ENCODE data around the gene SGIP1.
"Not testable (repeated sequence)": the region's sequence is repeated elsewhere in the genome, so short reads cannot be mapped to it uniquely, and the experiment has no call there.

Gene SGIP1

DNA sequence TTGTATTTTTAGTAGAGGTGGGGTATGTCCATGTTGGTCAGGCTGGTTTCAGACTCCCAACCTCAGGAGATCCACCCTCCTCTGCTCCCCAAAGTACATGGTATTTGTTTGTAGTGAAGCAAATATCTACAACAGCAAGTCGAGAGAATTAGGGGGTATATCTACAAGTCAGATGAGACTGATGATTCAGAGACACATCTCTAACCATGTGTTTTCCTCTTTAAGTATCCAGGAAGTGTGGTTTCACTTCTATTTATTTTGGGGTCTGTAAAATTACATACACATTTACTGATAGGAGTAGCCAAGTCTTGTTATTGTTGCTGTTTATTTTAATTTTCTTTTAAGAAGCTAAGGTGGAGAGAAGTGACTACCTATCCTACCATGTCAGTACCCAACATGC, 44.9 kb downstream of the SGIP1 start:
- TF ChIP-seq, protein P1, sequence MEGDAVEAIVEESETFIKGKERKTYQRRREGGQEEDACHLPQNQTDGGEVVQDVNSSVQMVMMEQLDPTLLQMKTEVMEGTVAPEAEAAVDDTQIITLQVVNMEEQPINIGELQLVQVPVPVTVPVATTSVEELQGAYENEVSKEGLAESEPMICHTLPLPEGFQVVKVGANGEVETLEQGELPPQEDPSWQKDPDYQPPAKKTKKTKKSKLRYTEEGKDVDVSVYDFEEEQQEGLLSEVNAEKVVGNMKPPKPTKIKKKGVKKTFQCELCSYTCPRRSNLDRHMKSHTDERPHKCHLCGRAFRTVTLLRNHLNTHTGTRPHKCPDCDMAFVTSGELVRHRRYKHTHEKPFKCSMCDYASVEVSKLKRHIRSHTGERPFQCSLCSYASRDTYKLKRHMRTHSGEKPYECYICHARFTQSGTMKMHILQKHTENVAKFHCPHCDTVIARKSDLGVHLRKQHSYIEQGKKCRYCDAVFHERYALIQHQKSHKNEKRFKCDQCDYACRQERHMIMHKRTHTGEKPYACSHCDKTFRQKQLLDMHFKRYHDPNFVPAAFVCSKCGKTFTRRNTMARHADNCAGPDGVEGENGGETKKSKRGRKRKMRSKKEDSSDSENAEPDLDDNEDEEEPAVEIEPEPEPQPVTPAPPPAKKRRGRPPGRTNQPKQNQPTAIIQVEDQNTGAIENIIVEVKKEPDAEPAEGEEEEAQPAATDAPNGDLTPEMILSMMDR (IDR thresholded peaks at IDR 0.05; ENCODE audit: low read length, missing control alignments), result no peak
- no peak for DNase-seq (ENCODE audit: low read depth)
- no peak overlapping the region for H3K4me3 ChIP-seq (replicated peaks; ENCODE audit: low read depth, low read length)

DNA sequence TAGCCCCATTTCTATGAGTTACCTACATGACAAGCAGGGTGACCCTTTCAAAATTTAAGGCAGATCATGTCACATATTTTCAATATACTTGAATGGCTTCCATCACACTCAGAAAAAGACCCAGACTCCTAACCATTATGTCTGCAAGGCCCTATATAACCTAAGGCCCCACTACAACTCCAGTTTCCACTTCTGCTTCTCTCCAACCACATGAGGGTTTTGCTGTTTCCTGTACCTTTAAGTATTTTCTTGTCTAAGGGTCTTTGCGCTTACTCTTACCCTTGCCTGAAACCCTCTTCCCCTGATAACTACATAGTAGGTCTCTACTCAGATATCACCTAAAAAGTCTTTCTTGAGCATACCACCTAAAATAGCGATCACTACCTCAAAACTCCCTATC, 46.1 kb downstream of the SGIP1 start:
- no peak overlapping the region for H3K4me3 ChIP-seq (replicated peaks; ENCODE audit: low read depth, low read length)
- TF ChIP-seq, protein P1 (IDR thresholded peaks at IDR 0.05; ENCODE audit: low read length, missing control alignments), result no peak

DNA sequence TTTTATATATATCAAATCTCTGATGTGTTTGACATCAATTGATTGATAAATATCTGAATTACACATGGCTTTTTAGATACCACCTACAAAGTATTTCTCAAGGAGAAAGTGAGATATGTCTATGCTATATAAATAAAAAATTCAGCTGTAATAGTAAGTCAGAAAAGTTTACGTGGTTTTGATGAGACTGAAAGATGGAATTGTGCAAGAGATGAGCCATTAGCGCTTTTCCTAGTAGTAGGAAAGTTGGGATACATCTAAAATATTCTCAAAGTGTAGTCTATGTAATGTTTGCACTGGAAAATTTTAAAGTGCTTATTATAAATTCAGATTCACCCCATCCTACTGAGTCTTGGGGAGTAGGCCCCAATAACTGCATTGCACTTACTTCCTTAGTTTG, 49.1 kb downstream of the SGIP1 start:
- TF ChIP-seq, protein P1 (IDR thresholded peaks at IDR 0.05; ENCODE audit: low read length, missing control alignments), result no peak
- no peak for DNase-seq (ENCODE audit: low read depth)
- H3K4me3 ChIP-seq (replicated peaks; ENCODE audit: low read depth, low read length), result no peak overlapping the region

More for the DNA sequence above, 46.1 kb downstream of the SGIP1 start:
- DNase-seq (ENCODE audit: low read depth), result no peak

DNA sequence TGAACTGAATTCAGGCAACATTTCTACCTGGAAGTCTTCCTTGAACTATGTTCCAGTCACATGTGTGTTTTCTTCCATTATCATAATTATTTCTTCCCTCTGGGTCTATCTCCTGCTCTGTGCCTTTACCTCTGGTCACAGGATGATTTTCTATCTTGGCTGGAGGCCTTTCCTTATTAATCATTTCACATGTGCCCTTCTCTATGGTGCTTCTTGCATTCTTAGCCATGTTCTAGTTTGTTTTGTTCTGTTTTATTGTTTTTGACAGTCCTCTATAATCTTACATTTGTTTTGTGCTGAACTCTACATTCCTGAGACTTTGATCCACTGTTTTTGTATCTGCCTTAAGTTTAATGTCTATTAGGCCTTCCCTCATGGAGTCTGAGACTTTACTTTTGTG, 51.0 kb downstream of the SGIP1 start:
- no peak for DNase-seq (ENCODE audit: low read depth)
- no peak overlapping the region for H3K4me3 ChIP-seq (replicated peaks; ENCODE audit: low read depth, low read length)
- TF ChIP-seq, protein P1 (IDR thresholded peaks at IDR 0.05; ENCODE audit: low read length, missing control alignments), result no peak

DNA sequence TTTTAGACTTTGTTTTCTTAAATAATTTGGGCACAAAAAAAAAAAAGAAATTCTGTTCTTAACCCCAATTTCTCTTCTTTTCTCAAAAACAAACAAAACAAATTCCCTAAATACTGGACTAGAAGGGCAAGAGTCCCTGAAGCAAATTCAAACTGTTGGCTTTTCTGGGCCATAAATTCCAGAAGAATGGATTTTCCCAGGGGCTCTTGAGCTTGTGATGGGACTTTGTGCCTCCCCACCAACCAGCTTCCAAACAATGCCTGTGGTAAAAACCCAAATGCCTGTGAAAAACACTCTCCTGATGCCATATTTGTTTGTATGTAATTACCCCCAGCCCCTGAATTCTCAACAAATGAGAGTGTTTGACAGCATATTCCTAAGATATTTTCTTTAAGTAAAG, 55.4 kb downstream of the SGIP1 start:
- TF ChIP-seq, protein P1 (IDR thresholded peaks at IDR 0.05; ENCODE audit: low read length, missing control alignments), result no peak
- H3K4me3 ChIP-seq (replicated peaks; ENCODE audit: low read depth, low read length), result no peak overlapping the region
- no peak for DNase-seq (ENCODE audit: low read depth)

DNA sequence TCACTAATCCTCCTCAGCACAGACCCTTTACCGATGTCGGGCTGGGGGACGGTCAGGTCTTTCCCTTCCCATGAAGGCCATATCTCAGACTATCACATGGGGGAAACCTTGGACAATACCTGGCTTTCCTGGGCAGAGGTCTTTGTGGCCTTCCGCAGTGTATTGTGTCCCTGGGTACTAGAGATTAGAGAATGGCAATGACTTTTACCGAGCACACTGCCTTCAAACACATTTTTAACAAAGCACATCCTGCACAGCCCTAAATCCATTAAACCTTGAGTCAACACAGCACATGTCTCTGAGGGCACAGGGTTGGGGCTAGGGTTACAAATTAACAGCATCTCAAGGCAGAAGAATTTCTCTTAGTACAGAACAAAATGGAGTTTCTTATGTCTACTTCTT, 58.2 kb downstream of the SGIP1 start:
- not testable (repeated sequence) for DNase-seq (ENCODE audit: low read depth); H3K4me3 ChIP-seq (replicated peaks; ENCODE audit: low read depth, low read length)

DNA sequence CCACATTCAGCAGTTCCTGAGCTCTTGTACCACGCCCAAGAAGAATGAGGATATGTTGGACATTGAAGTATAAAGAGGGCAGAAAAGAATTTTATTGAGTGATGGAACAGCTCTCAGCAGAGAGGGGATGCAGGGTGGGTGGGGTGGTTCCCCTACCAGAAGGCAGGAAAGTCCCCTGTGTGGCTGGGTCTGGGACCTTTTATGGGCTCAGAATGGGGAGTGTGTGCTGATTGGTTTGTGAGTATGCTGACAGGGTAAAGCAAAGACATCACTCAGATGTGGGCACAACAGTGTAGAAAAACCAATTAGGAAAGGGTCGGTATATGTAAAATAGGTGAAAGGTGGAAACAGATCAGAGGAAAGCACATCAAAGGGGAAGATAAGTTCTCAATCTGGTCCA, 62.2 kb downstream of the SGIP1 start:
- DNase-seq (ENCODE audit: low read depth), result no peak
- TF ChIP-seq, protein P1 (IDR thresholded peaks at IDR 0.05; ENCODE audit: low read length, missing control alignments), result no peak
- H3K4me3 ChIP-seq (replicated peaks; ENCODE audit: low read depth, low read length), result no peak overlapping the region

DNA sequence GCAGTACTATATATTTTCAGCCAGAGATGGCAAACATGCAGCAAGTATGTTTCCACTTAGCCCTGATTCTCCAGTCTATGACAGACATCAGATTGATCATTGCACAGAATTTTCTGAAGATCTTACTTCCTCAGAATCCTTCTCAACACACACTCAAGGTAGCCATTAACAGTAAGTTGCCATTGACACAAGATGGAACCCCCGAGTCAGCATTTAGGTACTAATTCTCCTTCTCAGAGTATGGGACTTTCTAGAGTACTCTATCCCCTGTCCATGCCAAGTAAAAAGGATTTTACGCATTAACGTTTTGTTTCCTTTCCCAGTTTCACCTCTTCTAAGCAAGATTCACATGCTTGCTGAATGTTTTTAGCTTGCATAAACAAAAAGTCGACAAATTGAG, 63.5 kb downstream of the SGIP1 start:
- no peak overlapping the region for H3K4me3 ChIP-seq (replicated peaks; ENCODE audit: low read depth, low read length)
- no peak for DNase-seq (ENCODE audit: low read depth)
- TF ChIP-seq, protein P1 (IDR thresholded peaks at IDR 0.05; ENCODE audit: low read length, missing control alignments), result no peak

Measured in fibroblast of pulmonary artery (primary cell).